ENCODE results near the gene NFIB.

DNA sequence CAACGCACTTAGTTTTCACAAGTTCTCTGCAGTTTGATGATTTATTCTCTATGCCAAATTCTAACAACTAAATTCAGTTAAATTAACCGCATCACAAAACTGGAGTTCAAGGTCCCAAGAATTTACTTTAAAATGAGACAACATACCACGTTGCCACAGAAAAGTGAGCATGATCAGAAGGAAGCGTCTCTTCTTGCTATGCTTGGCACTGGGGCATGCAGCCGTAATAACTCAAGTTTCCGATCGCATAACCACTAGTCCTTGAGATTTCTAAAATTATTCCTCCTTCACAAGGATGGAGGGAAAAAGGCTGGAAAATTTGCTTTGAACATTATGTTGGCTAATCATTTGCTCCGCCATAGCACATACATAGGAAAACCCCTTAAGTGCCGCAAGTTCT is 13.9 kb downstream of the NFIB start:
- TF ChIP-seq, protein P1, sequence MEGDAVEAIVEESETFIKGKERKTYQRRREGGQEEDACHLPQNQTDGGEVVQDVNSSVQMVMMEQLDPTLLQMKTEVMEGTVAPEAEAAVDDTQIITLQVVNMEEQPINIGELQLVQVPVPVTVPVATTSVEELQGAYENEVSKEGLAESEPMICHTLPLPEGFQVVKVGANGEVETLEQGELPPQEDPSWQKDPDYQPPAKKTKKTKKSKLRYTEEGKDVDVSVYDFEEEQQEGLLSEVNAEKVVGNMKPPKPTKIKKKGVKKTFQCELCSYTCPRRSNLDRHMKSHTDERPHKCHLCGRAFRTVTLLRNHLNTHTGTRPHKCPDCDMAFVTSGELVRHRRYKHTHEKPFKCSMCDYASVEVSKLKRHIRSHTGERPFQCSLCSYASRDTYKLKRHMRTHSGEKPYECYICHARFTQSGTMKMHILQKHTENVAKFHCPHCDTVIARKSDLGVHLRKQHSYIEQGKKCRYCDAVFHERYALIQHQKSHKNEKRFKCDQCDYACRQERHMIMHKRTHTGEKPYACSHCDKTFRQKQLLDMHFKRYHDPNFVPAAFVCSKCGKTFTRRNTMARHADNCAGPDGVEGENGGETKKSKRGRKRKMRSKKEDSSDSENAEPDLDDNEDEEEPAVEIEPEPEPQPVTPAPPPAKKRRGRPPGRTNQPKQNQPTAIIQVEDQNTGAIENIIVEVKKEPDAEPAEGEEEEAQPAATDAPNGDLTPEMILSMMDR (IDR thresholded peaks at IDR 0.05) = no peak
- TF ChIP-seq POLR2A (IDR thresholded peaks at IDR 0.05) = no peak

Measured in stomach (tissue), 4 donors.